Natural killer cell (primary cell): ENCODE measurements around the gene NOSIP. TPM values are rescaled to one million over a fixed set of nuclear protein-coding genes. Genes with fewer than 3 reads are reported as not detected.

Experiments
- ATAC-seq, 3 donors: fragments of 150-1000 bp in 2 of 3; fragments of 200-7000 bp in 1 of 3; cut with Tn5 transposase; 1 replicate in 1 of 3; 2 replicates in 2 of 3; pipeline ENCODE4 v1.10.0; 2021; ENCODE audit warnings: mild to moderate bottlenecking in 2 of 3, moderate library complexity in 2 of 3
- DNase-seq, 2 donors: peaks; one replicate each; pipeline versions ENCODE4 v3.0.0 to v3.0.0-alpha.2; 2013 to 2021; ENCODE audit warnings: mixed read lengths in 1 of 2
- H3K27ac ChIP-seq: one replicate; pipeline ENCODE4 v1.5.1; 2013; ENCODE audit warnings: mild to moderate bottlenecking, low read length
- H3K27me3 ChIP-seq: one replicate; pipeline ENCODE4 v1.6.1; 2013; ENCODE audit warnings: low read length; ENCODE audit not compliant: control insufficient read depth, insufficient read depth
- H3K36me3 ChIP-seq: one replicate; pipeline ENCODE4 v1.6.1; 2013; ENCODE audit warnings: low read length; ENCODE audit not compliant: control insufficient read depth, insufficient read depth
- H3K4me1 ChIP-seq: one replicate; pipeline ENCODE4 v1.6.1; 2013; ENCODE audit warnings: low read length; ENCODE audit not compliant: control insufficient read depth, insufficient read depth
- H3K4me3 ChIP-seq: one replicate; pipeline ENCODE4 v1.5.1; 2013; ENCODE audit warnings: low read length
- H3K9me3 ChIP-seq: one replicate; pipeline ENCODE4 v1.6.1; 2013; ENCODE audit warnings: low read length; ENCODE audit not compliant: control insufficient read depth, insufficient read depth
- H3K27ac Mint-ChIP-seq, 2 donors: one replicate each; pipeline ENCODE4 v1.8.0; 2022; ENCODE audit warnings: mild to moderate bottlenecking in 2 of 2, mixed read lengths in 2 of 2, moderate library complexity in 1 of 2
- H3K27me3 Mint-ChIP-seq, 2 donors: one replicate each; pipeline ENCODE4 v1.8.0; 2022; ENCODE audit warnings: low read depth in 2 of 2, mixed read lengths in 2 of 2
- H3K36me3 Mint-ChIP-seq: one replicate; pipeline ENCODE4 v1.8.0; 2022; ENCODE audit warnings: mixed read lengths
- H3K4me1 Mint-ChIP-seq, 2 donors: one replicate each; pipeline ENCODE4 v1.8.0; 2022; ENCODE audit warnings: mixed read lengths in 2 of 2
- H3K4me3 Mint-ChIP-seq: one replicate; pipeline ENCODE4 v1.8.0; 2022; ENCODE audit warnings: mild to moderate bottlenecking, moderate library complexity, mixed read lengths
- H3K9me3 Mint-ChIP-seq, 2 donors: one replicate each; pipeline ENCODE4 v1.8.0; 2022; ENCODE audit warnings: mixed read lengths in 2 of 2
- CTCF ChIP-seq: fragments of 200-600 bp; IDR thresholded peaks from one replicate; pipeline ENCODE4 v1.8.0; 2022; ENCODE audit warnings: antibody characterized with exemption
- WGBS: methylation state at CpG from one replicate; pipeline ENCODE4 v1.1.7; 2013; ENCODE audit warnings: missing lambda C conversion rate; ENCODE audit not compliant: insufficient coverage; 5-methylcytosine and 5-hydroxymethylcytosine counted together
- intact Hi-C: fragments of 100-400 bp; cut with micrococcal nuclease; formaldehyde crosslinking; loops from one replicate; pipeline ENCODE4 v1.14.2; 2022
- total RNA-seq, 4 donors: library from RNA; stranded (reverse); fragments of 120-200 nt in 1 of 4; gene quantifications; one replicate each; pipeline versions ENCODE4 v1.2.3 to v1.2.4, GENCODE V29; 2013 to 2022

The NOSIP gene
- total RNA-seq: 10 to 100 TPM; 46.7 to 63.6 (median 59.8) TPM
- total RNA-seq (2013): 87.6 TPM

GRCh38 chr19:49580264-49581006 lies at the start of gene NOSIP:
Gene NOSIP (minus strand): TSS chr19:49580556. CDS start chr19:49560691, 19,865 bp downstream.
- Mint-ChIP-seq H3K27me3 (no peaks in the 10 kb centered on the region), H3K36me3 (no peaks in the 10 kb centered on the region), H3K4me3 (peak within 1 kb of the TSS; percentile 96), H3K27ac (peak within 1 kb of the TSS; percentile 89 to 92), H3K9me3 (no peaks in the 10 kb centered on the region), H3K4me1 (peaks cover 21 to 32% of the 10 kb centered on the region in 2 donors)
- Histone ChIP-seq H3K4me1 (peaks cover 14% of the 10 kb centered on the region), H3K9me3 (no peaks in the 10 kb centered on the region), H3K4me3 (peak within 1 kb of the TSS; percentile 61), H3K27ac (peak within 1 kb of the TSS; percentile 47), H3K36me3 (peaks cover 6% of the 10 kb centered on the region), H3K27me3 (no peaks in the 10 kb centered on the region)
- peak; percentile 92 to 99 for DNase-seq
- WGBS: 3% methylated on average over 26 of the region's 31 CpGs
- intact Hi-C loops: loop anchor here (2.0 kb wide), 1 partner anchor 60 kb away; the partner anchor contains the start of gene RRAS
- TF ChIP-seq CTCF: no peak
- peak; percentile 99 to 100 (median 99) for ATAC-seq

- no peaks in the 10 kb centered on the region for H3K27me3 Mint-ChIP-seq
- H3K9me3 Mint-ChIP-seq: no peaks in the 10 kb centered on the region
- no peaks in the 10 kb centered on the region for H3K9me3 ChIP-seq
- DNase-seq (no peak), ATAC-seq (no peak)
- TF ChIP-seq CTCF: no peak
- H3K4me3 ChIP-seq: no peak overlapping the region
- 94% methylated on average over 9 of the region's 9 CpGs for WGBS
- H3K27ac Mint-ChIP-seq: no peak overlapping the region
- no peaks in the 10 kb centered on the region for H3K4me1 ChIP-seq
- H3K36me3 ChIP-seq: peaks cover 17% of the 10 kb centered on the region
- H3K4me3 Mint-ChIP-seq: no peak overlapping the region
- H3K4me1 Mint-ChIP-seq: no peaks in the 10 kb centered on the region
- H3K36me3 Mint-ChIP-seq: no peaks in the 10 kb centered on the region
- H3K27me3 ChIP-seq: no peaks in the 10 kb centered on the region
- no peak overlapping the region for H3K27ac ChIP-seq
- intact Hi-C loops: no loop called here
Observed at GRCh38 chr19:49629659-49630058, 49.3 kb upstream of the NOSIP start.

GRCh38 chr19:49626226-49626625 lies 45.9 kb upstream of the NOSIP start:
- H3K27ac ChIP-seq: no peak overlapping the region
- no peak overlapping the region for H3K27ac Mint-ChIP-seq
- no peaks in the 10 kb centered on the region for H3K27me3 ChIP-seq
- no peak for DNase-seq
- no peak overlapping the region for H3K4me3 ChIP-seq
- 99% methylated on average over 11 of the region's 11 CpGs for WGBS
- intact Hi-C loops: no loop called here
- H3K4me1 Mint-ChIP-seq: peaks cover 0 to 8% of the 10 kb centered on the region in 2 donors
- no peaks in the 10 kb centered on the region for H3K9me3 ChIP-seq
- H3K27me3 Mint-ChIP-seq: no peaks in the 10 kb centered on the region
- no peaks in the 10 kb centered on the region for H3K36me3 Mint-ChIP-seq
- H3K36me3 ChIP-seq: peaks cover 28% of the 10 kb centered on the region
- no peak overlapping the region for H3K4me3 Mint-ChIP-seq
- no peaks in the 10 kb centered on the region for H3K4me1 ChIP-seq
- H3K9me3 Mint-ChIP-seq: no peaks in the 10 kb centered on the region
- no peak for ATAC-seq
- TF ChIP-seq CTCF: no peak
